Tibial nerve (tissue), 4 donors: ENCODE measurements around the gene GAREM1.
A peak's percentile ranks its signal among the peaks of the same experiment; 100 is the strongest.

Source experiments
- CTCF ChIP-seq, 5 experiments: fragments of 200-600 bp in 3 of 5; fragments of 450-650 bp in 2 of 5; sonication (generic) in 3 of 5; IDR thresholded peaks; one replicate each; pipeline ENCODE4 v1.5.1; 2016 to 2019; ENCODE audit warnings: antibody characterized with exemption in 5 of 5, mild to moderate bottlenecking in 3 of 5, moderate library complexity in 2 of 5
- EP300 ChIP-seq, 2 donors: sonication (generic); formaldehyde crosslinking; IDR thresholded peaks; one replicate each; pipeline ENCODE4 v1.6.1; 2017; ENCODE audit warnings: antibody characterized with exemption in 2 of 2, mild to moderate bottlenecking in 1 of 2
- POLR2A ChIP-seq, 2 donors: fragments of 450-650 bp; IDR thresholded peaks; one replicate each; pipeline ENCODE4 v1.6.1; 2017; ENCODE audit warnings: antibody characterized with exemption in 2 of 2, mild to moderate bottlenecking in 2 of 2, moderate library complexity in 2 of 2

GRCh38 chr18:32293107-32293506, 177.6 kb downstream of the GAREM1 start:
- TF ChIP-seq CTCF (IDR thresholded peaks at IDR 0.05) (no peak), POLR2A (IDR thresholded peaks at IDR 0.05) (no peak), EP300 (IDR thresholded peaks at IDR 0.05) (peak; percentile 56 to 87)
